HepG2 (cell line): ENCODE data around the gene PLD3. TPM values are rescaled to one million over a fixed set of nuclear protein-coding genes. Genes with fewer than 3 reads are reported as not detected.

ENCODE experiments used
- ATAC-seq: fragments of 200-7000 bp; cut with Tn5 transposase; 3 replicates; pipeline ENCODE4 v1.9.1; 2020; ENCODE audit warnings: mild to moderate bottlenecking, moderate library complexity
- BruUV-seq: library from RNA; stranded (reverse); fragments of 400-500 nt; replicated peaks from 2 replicates; lab custom pipeline; 2021; lab: Mats Ljungman, UMichigan
- CTCF ChIA-PET: fragments of 300-600 bp; formaldehyde crosslinking; extraction: SDS; loops from one replicate; lab custom pipeline; 2021; ENCODE audit warnings: low total read pairs, inconsistent platforms, low intra/inter-chr PET ratio; lab: Yijun Ruan, JAX
- POLR2A ChIA-PET: fragments of 350-600 bp; sonication (Branson Sonifier 250); formaldehyde crosslinking; loops from one replicate; lab custom pipeline; 2020; ENCODE audit warnings: antibody characterized with exemption, inconsistent platforms; lab: Yijun Ruan, JAX
- DNase-seq: peaks from one replicate; pipeline ENCODE4 v3.0.0-alpha.2; 2015; ENCODE audit warnings: low spot score
- FAIRE-seq: peaks from 3 replicates; lab custom pipeline; 2011; peaks lifted over from hg19 to GRCh38; lab: Jason Lieb, UNC
- H2AFZ ChIP-seq: one replicate; pipeline ENCODE4 v1.6.1; 2011; ENCODE audit warnings: low read length, inconsistent platforms
- H3K27ac ChIP-seq: fragments of 300-600 bp; 3 replicates; pipeline ENCODE4 v1.8.0; 2011; ENCODE audit warnings: mixed run types, mild to moderate bottlenecking, mixed read lengths, low read length, inconsistent platforms; ENCODE audit not compliant: insufficient read depth; ENCODE audit errors: extremely low read length
- H3K27me3 ChIP-seq, 2 experiments: fragments of 200-600 bp in 1 of 2; 2 replicates in 1 of 2; 3 replicates in 1 of 2; pipeline versions ENCODE4 v1.6.0 to v1.8.0; 2011; ENCODE audit warnings: low read length in 2 of 2, mild to moderate bottlenecking in 2 of 2, moderate library complexity in 2 of 2, inconsistent platforms in 1 of 2; ENCODE audit not compliant: insufficient read depth in 2 of 2, control insufficient read depth in 1 of 2
- H3K36me3 ChIP-seq, 2 experiments: fragments of 200-600 bp in 1 of 2; replicated peaks in 1 of 2; 2 replicates in 1 of 2; 3 replicates in 1 of 2; pipeline versions ENCODE4 v1.5.1 to v1.8.0; 2011; ENCODE audit warnings: low read length in 2 of 2, inconsistent platforms in 1 of 2; ENCODE audit not compliant: insufficient read depth in 2 of 2, control insufficient read depth in 1 of 2
- H3K4me1 ChIP-seq: 2 replicates; pipeline ENCODE4 v1.5.1; 2012; ENCODE audit warnings: low read length, inconsistent platforms; ENCODE audit not compliant: insufficient read depth
- H3K4me2 ChIP-seq: 2 replicates; pipeline ENCODE4 v1.6.0; 2011; ENCODE audit warnings: low read depth, low read length, inconsistent platforms
- H3K4me3 ChIP-seq, 3 experiments: fragments of 200-600 bp in 1 of 3; sonication (generic), shearing (Covaris generic) in 1 of 3; replicated peaks in 1 of 3; 2 replicates each; pipeline ENCODE4 v1.5.1; 2011 to 2016; ENCODE audit warnings: low read length in 3 of 3, inconsistent platforms in 2 of 3, low read depth in 2 of 3, mild to moderate bottlenecking in 2 of 3, control low read depth in 1 of 3, mixed read lengths in 1 of 3; ENCODE audit not compliant: insufficient read depth in 1 of 3
- H3K79me2 ChIP-seq: one replicate; pipeline ENCODE4 v1.6.1; 2011; ENCODE audit warnings: low read length, inconsistent platforms; ENCODE audit not compliant: insufficient read depth
- H3K9ac ChIP-seq: 2 replicates; pipeline ENCODE4 v1.6.0; 2011; ENCODE audit warnings: mild to moderate bottlenecking, low read depth, low read length, inconsistent platforms; ENCODE audit not compliant: insufficient read depth
- H3K9me3 ChIP-seq: 2 replicates; pipeline ENCODE4 v1.5.1; 2012; ENCODE audit warnings: mild to moderate bottlenecking, low read length
- H4K20me1 ChIP-seq: 2 replicates; pipeline ENCODE4 v1.6.0; 2011; ENCODE audit warnings: inconsistent platforms, mild to moderate bottlenecking, low read length, moderate library complexity; ENCODE audit not compliant: insufficient read depth
- ATF2 ChIP-seq: sonication (generic); formaldehyde crosslinking; IDR thresholded peaks from 2 replicates; pipeline ENCODE4 v1.4.0; 2020; ENCODE audit warnings: missing genetic modification reagents
- ELF3 ChIP-seq: IDR thresholded peaks from 2 replicates; pipeline ENCODE4 v1.6.1; 2016; ENCODE audit warnings: missing genetic modification reagents, missing compliant biosample characterization
- KLF9 ChIP-seq: IDR thresholded peaks from 2 replicates; pipeline ENCODE4 v1.6.1; 2016; ENCODE audit warnings: low read depth
- MEF2D ChIP-seq: sonication (generic); formaldehyde crosslinking; IDR thresholded peaks from 2 replicates; pipeline ENCODE4 v1.5.1; 2020; ENCODE audit warnings: mild to moderate bottlenecking, missing genetic modification reagents
- POLR2G ChIP-seq: fragments of 200-400 bp; formaldehyde crosslinking; IDR thresholded peaks from 2 replicates; pipeline ENCODE4 v1.6.1; 2018; ENCODE audit warnings: mild to moderate bottlenecking, low read depth, low read length, moderate library complexity
- SNAPC5 ChIP-seq: sonication (generic); formaldehyde crosslinking; IDR thresholded peaks from 2 replicates; pipeline ENCODE4 v1.8.1; 2023; ENCODE audit warnings: mild to moderate bottlenecking, missing genetic modification reagents, borderline replicate concordance
- SOX6 ChIP-seq, 2 experiments: fragments of 450-650 bp in 1 of 2; sonication (generic) in 1 of 2; formaldehyde crosslinking in 1 of 2; IDR thresholded peaks; 2 replicates each; pipeline versions ENCODE4 v1.4.0 to v1.6.1; 2017 to 2020; ENCODE audit warnings: antibody characterized with exemption in 1 of 2, mild to moderate bottlenecking in 1 of 2, missing genetic modification reagents in 1 of 2
- XBP1 ChIP-seq: sonication (generic); formaldehyde crosslinking; IDR thresholded peaks from 2 replicates; pipeline ENCODE4 v1.5.0; 2020; ENCODE audit warnings: missing genetic modification reagents
- ZNF20 ChIP-seq: sonication (generic); formaldehyde crosslinking; IDR thresholded peaks from 2 replicates; pipeline ENCODE4 v1.4.0; 2020; ENCODE audit warnings: mild to moderate bottlenecking, moderate library complexity, missing genetic modification reagents
- ZNF234 ChIP-seq: sonication (generic); formaldehyde crosslinking; conservative IDR thresholded peaks from 2 replicates; pipeline ENCODE4 v1.5.1; 2020; ENCODE audit warnings: mild to moderate bottlenecking, missing genetic modification reagents
- ZNF318 ChIP-seq: sonication (generic); formaldehyde crosslinking; IDR thresholded peaks from 2 replicates; pipeline ENCODE4 v1.4.0; 2020; ENCODE audit warnings: mild to moderate bottlenecking, missing genetic modification reagents
- ZNF576 ChIP-seq: sonication (generic); formaldehyde crosslinking; IDR thresholded peaks from 2 replicates; pipeline ENCODE4 v1.4.0; 2020; ENCODE audit warnings: mild to moderate bottlenecking, missing genetic modification reagents
- ZNF75D ChIP-seq: sonication (generic); formaldehyde crosslinking; IDR thresholded peaks from 2 replicates; pipeline ENCODE4 v1.8.1; 2023; ENCODE audit warnings: missing genetic modification reagents, mild to moderate bottlenecking, borderline replicate concordance
- WGBS: methylation state at CpG from one replicate; pipeline ENCODE4 v1.1.6; 2017; ENCODE audit warnings: low lambda C conversion rate; 5-methylcytosine and 5-hydroxymethylcytosine counted together
- in situ Hi-C: cut with HindIII; loops from 2 replicates; pipeline ENCODE4 v1.10.0; 2017; ENCODE audit warnings: low pct_unique_long_range_greater_than_20kb; ENCODE audit not compliant: extremely low pct_ligation_motif_present
- intact Hi-C: fragments of 100-400 bp; cut with micrococcal nuclease; formaldehyde crosslinking; loops from one replicate; pipeline ENCODE4 v1.10.0; 2022; ENCODE audit not compliant: unreplicated experiment
- polyA plus RNA-seq, 8 experiments: library from polyadenylated mRNA; depleted of rRNA in 3 of 8; stranded (reverse) in 7 of 8; unstranded in 1 of 8; fragments of >200 nt; fragmentation: Illumina TruSeq in 4 of 8; extraction: Trizol in 4 of 8; gene quantifications; 2 replicates each; pipeline versions ENCODE4 v1.2.1 to v1.2.3, GENCODE V29; 2011 to 2016; ENCODE audit warnings: low read depth in 4 of 8, missing spikeins in 1 of 8, mixed read lengths in 1 of 8; ENCODE audit not compliant: insufficient read depth in 1 of 8
- total RNA-seq, 5 experiments: library from RNA; depleted of rRNA; stranded (reverse); fragments of >200 nt; fragmentation: Illumina TruSeq; extraction: Trizol; gene quantifications; 2 replicates each; pipeline ENCODE4 v1.2.3, GENCODE V29; 2016; ENCODE audit warnings: low read depth in 1 of 5

Gene PLD3
- total and polyA plus RNA-seq, 2 of the 13 experiments (the other 11 are each of a cell fraction or from before 2014, with no cell fraction given) = 45.7 to 164 TPM

GRCh38 chr19:40416918-40417642 lies 68.6 kb downstream of the PLD3 start:
- FAIRE-seq (no peak), ATAC-seq (peak; percentile 18), DNase-seq (peak; percentile 51)
- in situ Hi-C loops = no loop called here
- peaks cover 48% of the 10 kb centered on the region for H3K4me1 ChIP-seq
- 3% methylated on average over 9 of the region's 16 CpGs for WGBS
- no peaks in the 10 kb centered on the region for H4K20me1 ChIP-seq
- intact Hi-C loops = loop anchor here (1.0 kb wide), 1 partner anchor 47 kb away; no protein-coding TSS in a partner anchor
- no peak overlapping the region for H2AFZ ChIP-seq
- H3K4me3 ChIP-seq = peak overlapping the region in 2 of 3 experiments; percentile 50 to 65; a peak in 5 of 6 replicates
- H3K4me2 ChIP-seq = peak overlapping the region; percentile 79
- POLR2A ChIA-PET = interaction anchor here (0.6 to 2.6 kb wide), 5 partner anchors 9 to 26 kb away, joined by 4 to 20 read pairs (median 8); partner anchors contain the start of gene SERTAD1
- CTCF ChIA-PET = no interaction called here
- no peaks in the 10 kb centered on the region for H3K79me2 ChIP-seq
- 0 out of 5 replicates have a peak, but pooled peaks cover 0 to 10% of the 10 kb centered on the region in 2 experiments for H3K27me3 ChIP-seq
- H3K9ac ChIP-seq = peak overlapping the region; percentile 61; the same call in 1 of the 2 replicates
- H3K27ac ChIP-seq = no peak overlapping the region
- no TSS peak for BruUV-seq
- no peaks in the 10 kb centered on the region for H3K36me3 ChIP-seq
- no peaks in the 10 kb centered on the region for H3K9me3 ChIP-seq
- TF ChIP-seq ATF2 = no peak
- 0 out of 2 replicates have a peak, but pooled peaks have one; percentile 2 for TF ChIP-seq MEF2D (CRISPR knock-in tag)
- peak; percentile 64; the same call in 1 of the 2 replicates for TF ChIP-seq ELF3 (CRISPR knock-in tag)
- no peak for TF ChIP-seq SNAPC5
- peak; percentile 52; the same call in 1 of the 2 replicates for TF ChIP-seq POLR2G
- no peak for TF ChIP-seq ZNF75D (CRISPR knock-in tag)
- no peak for TF ChIP-seq XBP1 (CRISPR knock-in tag)
- peak; percentile 95 for TF ChIP-seq KLF9 (CRISPR knock-in tag)
- TF ChIP-seq SOX6 (IDR thresholded peaks at IDR 0.05) = no peak
- TF ChIP-seq SOX6 (CRISPR knock-in tag; IDR thresholded peaks at IDR 0.05) = peak; percentile 48; the same call in 1 of the 2 replicates
- TF ChIP-seq ZNF20 (CRISPR knock-in tag) = no peak
- TF ChIP-seq ZNF318 = no peak
- TF ChIP-seq ZNF576 (CRISPR knock-in tag) = no peak
- TF ChIP-seq ZNF234 (CRISPR knock-in tag) = no peak
